ENCODE data around the gene GOLGA6D.
"Not testable (repeated sequence)": the region's sequence is repeated elsewhere in the genome, so short reads cannot be mapped to it uniquely, and the experiment has no call there.

Gene GOLGA6D, protein sequence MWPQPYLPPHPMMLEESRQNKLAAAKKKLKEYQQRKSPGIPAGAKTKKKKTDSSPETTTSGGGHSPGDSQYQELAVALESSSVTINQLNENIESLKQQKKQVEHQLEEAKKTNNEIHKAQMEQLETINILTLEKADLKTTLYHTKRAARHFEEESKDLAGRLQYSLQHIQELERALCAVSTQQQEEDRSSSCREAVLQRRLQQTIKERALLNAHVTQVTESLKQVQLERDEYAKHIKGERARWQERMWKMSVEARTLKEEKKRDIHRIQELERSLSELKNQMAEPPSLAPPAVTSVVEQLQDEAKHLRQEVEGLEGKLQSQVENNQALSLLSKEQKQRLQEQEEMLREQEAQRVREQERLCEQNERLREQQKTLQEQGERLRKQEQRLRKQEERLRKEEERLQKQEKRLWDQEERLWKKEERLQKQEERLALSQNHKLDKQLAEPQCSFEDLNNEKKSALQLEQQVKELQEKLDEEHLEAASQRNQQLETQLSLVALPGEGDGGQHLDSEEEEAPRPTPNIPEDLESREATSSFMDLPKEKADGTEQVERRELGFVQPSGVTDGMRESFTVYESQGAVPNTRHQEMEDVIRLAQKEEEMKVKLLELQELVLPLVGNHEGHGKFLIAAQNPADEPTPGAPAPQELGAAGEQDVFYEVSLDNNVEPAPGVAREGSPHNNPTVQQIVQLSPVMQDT

DNA sequence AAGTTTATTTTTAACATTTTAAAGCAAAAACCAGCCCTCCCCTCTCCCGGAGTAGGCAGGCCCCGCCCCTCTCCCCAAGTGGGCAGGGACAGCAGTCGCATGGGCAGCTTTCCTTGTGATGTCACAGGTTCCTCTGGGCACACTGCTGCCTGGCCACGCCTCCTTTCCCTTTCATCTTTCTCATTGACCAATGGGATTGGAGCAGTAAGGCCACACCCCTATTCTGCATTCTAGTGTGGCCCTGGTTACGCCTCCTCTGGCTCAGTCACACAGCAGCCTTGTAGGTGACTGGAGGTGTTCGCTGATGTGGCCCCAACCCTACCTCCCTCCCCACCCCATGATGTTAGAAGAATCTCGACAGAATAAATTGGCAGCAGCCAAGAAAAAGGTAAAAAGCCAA lies at the start of gene GOLGA6D:
Gene GOLGA6D, plus strand, starts transcription at position 264 of the 400 bp plus-strand sequence. Its CDS starts 41 bp downstream, at position 305.
- DNase-seq (ENCODE audit: low read depth in 2 of 2), result not testable (repeated sequence)

DNA sequence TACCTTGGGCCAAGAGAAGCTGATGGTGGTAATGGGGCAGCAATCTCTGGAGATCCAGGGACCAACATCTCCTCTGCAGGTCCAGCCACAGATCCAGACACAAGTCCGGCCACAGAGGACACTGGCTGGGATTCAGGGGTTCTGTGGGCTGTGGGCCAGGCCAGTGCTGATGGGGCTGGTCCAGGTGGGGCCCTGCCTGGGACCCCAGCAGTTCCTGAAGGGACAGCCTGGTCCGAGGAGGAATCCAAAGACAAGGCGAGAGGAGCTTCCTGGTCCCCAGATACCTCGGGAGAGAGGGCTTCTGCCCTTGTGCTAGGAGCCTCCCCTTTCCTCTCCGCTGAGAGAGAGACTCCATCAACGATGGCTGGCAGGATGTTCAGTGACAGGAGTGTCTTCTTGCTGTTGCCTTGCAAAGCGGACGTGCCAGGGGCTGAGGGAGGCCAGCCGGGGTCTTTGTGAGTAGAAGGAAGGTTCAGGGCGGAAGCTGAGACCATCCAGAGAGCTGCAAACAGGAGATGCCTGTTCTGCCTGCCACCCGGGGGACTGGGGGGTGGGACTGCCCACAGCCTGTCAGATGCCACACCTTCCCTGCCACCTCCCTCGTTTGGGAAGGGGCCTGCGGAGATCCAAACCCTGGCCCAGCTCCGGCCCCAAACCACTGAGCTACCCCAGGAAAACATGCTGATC lies 49.0 kb upstream of the GOLGA6D start:
- DNase-seq (ENCODE audit: low read depth in 2 of 2), result no peak

DNA sequence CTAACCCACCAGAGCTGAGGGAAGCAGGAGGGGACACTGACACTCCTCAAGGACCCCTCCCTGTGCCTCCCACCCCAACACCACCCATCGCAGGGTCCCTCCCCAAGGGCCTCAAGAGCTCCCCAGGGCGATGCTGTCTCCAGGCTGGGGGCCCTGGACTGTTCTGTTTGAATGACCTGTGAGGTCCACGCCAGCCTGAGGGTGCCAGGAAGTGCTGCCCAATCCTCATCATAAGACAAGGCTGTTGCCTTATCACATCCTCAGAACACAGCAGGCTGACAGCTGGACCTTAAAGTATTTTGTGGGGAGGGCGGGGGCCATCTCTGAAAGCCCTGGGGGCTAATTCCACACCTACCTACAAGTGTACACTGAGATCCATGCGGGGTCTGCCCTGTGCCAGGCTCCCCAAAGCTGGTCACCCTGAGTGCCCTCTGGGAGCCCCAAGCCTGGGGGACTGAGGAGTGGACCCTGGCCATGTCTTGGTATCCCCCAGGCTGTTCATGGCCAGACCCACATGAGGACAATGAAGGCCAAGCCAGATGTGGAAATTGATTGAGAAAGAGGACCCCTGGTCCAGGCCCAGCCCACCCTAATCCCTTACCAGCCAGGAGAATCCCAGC lies 48.3 kb upstream of the GOLGA6D start:
- DNase-seq (ENCODE audit: low read depth in 2 of 2), result no peak

DNA sequence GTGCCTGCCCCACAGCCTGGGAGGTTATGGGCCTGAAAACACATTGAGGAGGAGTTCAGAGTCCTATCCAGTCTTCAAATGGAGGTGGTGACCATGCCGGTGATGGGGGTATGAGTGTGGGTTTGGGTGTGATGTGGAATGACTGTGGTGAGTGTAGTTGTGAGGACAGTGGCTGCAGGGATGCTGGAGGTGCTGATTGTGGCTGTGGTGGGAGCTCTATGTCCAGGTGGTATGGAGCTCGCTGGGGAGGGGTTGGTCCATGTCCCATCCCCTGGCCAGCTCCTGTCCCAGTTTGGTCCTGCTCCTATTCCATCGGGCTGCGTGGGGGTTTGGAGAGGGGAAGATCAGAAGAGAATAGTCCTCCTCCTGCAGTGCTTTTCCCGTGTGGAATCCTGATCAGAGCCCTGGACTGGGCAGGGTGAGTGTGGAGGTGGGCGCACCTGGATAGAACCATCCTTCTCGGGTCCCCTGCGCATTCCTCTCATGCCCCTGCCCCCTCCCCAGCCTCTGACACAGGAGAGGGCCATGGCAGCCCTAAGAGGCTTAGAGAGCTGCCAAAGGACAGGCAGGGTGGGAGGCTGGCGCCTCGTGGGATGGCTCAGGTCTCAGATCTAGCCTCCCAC lies 47.5 kb upstream of the GOLGA6D start:
- DNase-seq (ENCODE audit: low read depth in 2 of 2), result no peak

DNA sequence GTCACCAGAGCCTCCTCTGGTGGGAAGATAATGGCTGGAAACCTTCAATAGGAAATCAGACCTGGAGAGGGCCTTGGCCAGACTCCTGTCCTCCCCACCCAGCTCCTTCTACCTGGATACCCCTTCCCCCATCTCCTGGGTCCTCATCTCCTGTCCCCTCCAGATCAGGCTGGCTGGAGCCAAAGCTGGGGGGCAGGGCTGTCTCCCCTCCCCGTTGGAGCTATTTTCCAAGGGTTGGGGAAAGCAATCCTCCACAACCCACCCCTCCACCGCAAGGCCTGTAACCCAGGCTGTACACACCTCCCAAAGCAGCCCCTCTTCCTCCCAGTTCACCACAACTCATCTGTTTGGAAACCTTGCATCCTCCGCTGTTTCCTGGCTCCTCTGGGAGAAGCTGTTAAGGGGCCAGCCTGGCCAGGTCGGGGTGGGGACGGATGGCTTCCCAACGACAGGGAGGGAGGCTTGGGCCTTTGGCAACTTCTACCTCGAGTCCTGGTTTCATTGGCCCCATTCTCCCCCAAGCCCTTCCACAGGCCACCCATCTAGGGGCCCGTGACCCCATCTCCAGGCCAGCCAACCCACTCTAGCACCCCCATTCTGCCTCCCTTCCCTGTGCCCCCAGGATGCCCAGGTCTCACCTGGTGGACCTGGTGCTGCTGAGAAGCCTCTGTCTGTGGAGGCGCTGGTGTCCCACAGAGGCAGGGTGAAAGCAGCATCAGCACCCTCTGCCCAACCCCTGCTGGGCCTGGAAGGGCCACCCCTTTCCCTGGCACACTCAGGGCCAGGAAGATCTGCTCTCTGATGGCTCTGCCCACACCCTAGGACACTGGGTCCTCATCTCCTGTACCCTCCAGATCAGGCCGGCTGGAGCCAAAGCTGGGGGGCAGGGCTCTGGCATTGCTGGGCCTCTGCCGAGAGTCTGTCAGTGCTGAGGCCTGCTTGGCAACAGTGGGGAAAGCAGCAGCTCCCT lies 46.6 kb upstream of the GOLGA6D start:
- no peak for DNase-seq (ENCODE audit: low read depth in 2 of 2)

DNA sequence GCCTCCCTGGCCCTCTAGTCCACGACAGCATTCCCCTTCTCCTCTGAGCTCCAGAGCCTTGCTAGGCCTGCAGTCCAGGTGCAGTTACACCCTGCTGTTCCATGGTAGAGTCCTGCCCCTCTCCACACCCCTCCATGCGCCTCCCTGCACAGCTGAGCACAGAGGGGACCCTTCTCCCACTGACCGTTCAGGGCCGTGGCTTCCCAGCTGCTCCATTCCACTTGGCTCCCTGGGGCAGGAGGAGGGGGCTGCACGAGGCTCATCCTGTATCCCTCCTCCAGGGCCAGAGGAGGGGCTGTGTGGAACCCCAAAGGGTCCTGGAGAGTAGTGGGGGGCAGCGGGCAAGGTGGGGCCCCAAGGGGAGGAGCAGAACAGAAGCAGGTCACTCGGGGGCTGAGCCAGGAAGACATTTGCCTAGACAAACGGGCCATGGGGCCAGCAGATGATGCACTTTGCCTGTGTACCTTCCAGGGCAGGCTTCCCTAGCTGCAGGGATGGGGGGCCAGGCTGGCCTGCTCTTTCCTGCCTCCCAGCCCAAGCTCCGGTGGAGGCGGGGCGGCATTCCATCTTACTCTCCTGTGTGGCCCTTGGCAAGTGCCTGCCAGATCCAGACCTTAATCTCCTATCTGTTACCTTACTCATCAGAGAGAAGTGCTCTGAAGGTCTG lies 45.2 kb upstream of the GOLGA6D start:
- no peak for DNase-seq (ENCODE audit: low read depth in 2 of 2)

DNA sequence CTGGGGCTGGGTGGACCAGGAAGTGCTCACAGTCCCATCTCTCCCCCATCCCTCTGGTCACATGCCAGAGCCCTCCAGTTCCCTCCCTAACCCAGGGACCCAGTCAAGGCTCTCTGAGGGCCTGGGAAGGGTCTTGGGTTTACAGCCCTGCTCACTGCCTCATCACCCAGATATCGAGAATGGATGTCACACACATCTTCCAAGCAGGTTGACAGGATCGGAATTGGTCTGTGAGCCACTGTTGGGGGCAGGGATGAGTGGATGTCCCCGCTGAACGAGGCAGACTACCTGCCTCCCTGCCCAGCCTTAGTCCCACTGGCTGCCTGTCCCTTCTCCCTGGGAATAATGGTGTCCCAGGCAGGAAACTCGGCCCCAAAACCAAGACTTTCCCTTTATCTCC lies 44.5 kb upstream of the GOLGA6D start:
- no peak for DNase-seq (ENCODE audit: low read depth in 2 of 2)

DNA sequence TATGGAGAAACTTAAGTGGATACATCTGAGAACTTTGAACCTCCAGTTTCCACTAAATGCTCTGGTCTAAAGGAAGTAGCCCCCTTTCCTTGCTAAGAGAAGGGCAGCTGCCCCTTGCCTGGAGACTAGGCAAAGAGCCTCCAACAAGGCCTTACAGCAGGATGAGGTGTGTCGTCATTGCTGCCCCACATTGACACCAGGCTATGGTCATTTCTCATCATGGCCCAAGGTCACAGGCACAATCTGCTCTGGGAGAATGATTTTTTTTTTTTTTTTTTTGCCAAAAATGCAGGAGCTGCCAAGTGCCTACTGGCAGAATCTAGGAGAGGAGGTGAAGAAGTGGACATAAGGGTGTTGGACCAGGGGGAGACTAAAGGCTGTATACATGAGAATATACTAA lies 36.9 kb upstream of the GOLGA6D start:
- not testable (repeated sequence) for DNase-seq (ENCODE audit: low read depth in 2 of 2)

DNA sequence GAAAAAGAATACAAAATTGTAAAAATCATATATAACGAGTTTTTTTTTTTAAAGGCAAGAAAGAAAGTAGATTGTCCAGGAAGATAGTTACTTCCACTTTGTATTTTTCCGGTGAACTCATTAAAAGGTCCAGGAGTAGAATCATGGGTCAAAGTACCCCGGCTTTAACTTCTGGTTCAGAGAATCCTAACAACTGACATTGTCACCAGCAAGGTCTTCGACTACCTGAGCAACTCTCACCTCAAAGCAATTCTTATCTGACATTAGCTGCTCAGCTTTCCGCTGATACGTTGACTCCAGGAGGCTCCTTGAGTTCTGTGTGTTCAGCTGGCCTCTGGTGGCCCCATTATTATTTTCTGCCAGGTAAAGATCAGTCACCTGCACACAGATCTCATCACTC lies 33.6 kb upstream of the GOLGA6D start:
- DNase-seq (ENCODE audit: low read depth in 2 of 2), result not testable (repeated sequence)

DNA sequence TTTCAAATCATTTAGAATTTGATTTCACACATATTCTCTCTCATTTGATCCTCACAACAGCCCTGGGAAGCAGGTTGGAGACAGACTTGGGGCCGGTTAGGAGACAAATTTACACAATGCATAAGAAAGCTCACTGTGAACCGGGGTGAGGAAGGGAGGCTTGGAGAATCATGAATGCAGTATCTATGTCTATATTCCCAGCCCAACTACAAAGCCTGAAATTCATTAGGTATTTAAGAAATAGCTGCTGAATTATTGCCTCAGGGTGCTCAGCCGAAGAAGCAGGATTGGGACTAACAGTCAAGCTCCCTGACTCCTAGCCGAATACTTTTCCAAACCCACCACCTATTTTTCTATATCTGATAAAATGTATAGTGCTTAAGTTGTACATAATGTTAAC lies 32.9 kb upstream of the GOLGA6D start:
- no peak for DNase-seq (ENCODE audit: low read depth in 2 of 2)

DNA sequence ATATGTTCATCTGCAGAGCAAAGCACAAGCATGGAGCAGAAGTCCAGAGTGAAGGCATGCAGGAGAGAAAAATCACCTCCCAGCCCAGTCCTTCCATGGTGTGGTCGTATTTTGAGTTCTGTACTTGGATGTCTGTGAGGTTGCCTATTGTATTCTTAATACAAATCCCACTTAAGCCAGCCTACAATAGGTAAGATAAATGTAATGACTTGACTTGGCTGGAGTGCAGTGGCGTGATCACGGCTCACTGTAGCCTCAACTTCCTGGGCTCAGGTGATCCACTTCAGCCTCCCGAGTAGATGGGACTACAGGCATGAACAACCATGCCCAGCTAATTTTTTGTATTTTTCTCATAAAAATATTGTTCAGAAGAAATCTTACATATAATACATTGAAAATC lies 31.3 kb upstream of the GOLGA6D start:
- not testable (repeated sequence) for DNase-seq (ENCODE audit: low read depth in 2 of 2)

DNA sequence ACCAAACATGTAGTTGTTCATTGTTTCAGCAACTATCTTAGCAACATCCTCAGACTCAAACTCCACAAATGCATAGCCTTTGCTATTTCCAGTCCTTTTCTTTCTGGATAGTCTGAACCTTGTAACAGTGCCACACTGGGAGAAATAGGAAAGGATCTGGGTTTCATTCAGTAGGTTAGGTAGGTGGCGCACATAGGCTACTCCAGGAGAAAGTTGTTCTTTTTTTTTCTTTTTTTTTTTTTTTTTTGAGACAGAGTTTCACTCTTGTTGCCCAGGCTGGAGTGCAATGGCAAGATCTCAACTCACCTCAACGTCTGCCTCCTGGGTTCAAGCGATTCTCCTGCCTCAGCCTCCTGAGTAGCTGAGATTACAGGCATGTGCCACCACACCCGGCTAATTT lies 30.4 kb upstream of the GOLGA6D start:
- not testable (repeated sequence) for DNase-seq (ENCODE audit: low read depth in 2 of 2)

DNA sequence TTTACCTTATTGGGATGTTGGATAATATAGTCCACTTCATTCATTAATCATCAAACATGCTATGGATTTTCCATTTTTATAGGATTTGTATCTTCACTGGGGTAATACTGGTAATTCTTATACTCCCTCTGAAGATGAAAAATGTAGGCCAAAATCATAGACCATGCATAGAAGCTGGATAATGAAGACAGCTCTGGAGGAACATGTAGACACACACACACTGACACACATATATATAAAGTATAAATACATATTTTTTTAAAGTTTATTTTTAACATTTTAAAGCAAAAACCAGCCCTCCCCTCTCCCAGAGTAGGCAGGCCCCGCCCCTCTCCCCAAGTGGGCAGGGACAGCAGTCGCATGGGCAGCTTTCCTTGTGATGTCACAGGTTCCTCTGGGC lies 24.6 kb upstream of the GOLGA6D start, which contains the start of gene GOLGA6C:
Gene GOLGA6C, plus strand, starts transcription at position 301 of the 400 bp plus-strand sequence. CDS start 265 bp downstream, outside the sequence.
- not testable (repeated sequence) for DNase-seq (ENCODE audit: low read depth in 2 of 2)

DNA sequence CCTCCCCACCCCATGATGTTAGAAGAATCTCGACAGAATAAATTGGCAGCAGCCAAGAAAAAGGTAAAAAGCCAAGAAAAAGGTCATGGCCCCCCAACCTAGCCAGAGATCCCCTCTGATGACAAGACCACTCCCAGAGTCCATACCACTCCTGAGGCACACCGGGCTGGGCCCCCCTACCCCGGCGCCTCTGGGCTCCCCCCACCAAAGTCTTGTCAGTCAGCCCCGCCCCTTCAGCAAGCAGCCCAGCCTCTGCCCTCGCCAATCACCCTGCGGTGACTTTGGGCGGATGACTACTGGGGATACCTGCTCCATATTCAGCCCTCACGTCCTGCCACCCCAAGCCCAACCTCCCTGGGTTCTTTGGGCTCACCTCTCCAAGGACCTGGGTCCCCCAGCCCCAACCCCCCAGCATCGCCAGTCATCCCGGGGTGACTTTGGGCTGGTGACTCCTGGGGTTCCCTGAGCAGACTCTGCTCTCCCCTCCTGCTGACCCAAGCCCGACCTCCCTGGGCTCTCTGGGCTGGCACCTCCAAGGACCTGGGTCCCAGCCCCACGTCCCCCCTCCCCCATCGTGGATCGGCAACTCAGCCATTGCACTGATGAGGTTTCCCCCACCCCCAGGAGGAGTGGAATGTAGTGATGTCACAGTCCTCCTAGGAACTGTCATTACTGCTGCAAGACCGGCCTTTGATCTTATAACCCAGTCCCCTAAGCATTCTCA lies 23.9 kb upstream of the GOLGA6D start:
- not testable (repeated sequence) for DNase-seq (ENCODE audit: low read depth in 2 of 2)

DNA sequence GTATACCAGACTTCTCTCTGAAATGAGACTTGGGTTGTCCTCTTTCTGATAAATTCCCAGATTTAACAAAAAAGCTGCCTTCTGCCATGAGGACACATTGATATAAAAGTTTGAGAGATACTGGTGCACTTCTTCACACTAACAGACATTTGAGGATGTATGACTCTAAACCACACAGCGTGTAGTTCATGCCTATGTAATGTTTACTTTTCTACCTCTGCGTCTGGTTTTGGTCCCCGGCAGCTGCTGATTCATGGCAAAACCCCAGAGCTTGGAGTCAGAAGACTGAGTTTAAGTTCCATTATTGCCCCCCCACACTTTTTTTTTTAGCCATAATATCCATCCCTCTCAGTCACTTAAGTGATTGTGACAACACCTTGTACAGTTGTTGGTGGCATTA lies 22.8 kb upstream of the GOLGA6D start:
- not testable (repeated sequence) for DNase-seq (ENCODE audit: low read depth in 2 of 2)

DNA sequence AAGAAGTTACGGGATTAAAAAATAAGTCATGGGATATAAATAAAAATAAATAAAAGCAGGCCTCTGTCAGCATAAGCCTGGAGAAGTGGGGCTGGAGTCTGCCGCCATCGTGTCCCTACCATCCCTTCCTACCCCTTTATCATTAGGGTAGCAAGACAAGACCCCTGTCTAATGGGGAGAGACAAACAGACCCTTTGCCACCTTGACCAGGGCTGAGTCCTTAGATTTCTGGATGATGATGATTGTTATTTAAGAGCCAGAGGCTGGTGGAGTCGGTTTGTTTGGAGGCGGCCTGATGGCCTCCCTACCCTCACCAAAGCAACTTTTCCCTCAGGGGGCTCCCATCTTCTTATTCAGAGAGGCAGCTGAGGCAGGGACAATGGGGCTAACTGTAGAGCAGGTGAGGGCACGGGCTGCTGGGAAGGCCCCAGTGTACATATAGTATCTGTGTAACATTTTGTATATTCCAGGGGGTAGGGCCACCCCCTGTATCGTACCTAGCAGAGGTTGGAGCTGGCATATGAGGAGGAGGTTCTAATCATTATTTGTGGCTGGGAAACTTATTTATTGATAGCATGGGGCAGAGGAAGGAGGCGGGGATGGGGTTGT lies 8.8 kb upstream of the GOLGA6D start:
- DNase-seq (ENCODE audit: low read depth in 2 of 2), result not testable (repeated sequence)

DNA sequence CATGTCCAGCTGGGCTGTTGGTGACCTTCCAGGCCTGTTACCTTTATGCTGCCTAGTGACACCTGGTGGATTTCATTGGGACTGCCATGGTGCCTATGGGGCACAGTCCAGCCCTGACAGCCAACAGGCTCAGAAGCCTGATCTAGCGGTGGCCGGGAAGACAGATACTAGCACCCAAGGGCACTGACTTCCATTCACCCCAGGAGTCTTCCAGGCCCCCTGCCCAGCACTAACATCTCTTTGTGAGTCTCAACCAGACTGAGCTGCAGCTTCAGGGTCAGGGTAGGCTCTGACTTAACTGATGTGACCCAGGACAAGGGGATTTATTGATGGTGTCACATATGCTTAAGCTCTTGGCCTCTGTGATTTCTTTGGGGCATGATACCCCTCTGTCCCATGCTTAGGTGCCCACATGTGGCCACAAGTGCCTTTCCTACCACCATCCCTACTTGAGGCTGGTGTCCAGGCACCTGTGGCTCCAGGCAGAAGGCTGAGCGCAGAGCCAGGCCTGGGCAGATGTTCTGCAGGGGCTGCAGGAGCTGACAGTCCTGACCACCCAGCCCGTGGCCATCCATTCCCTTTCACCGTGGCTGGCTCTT lies 8.0 kb upstream of the GOLGA6D start:
- DNase-seq (ENCODE audit: low read depth in 2 of 2), result peak in 1 of 2 experiments; percentile 7

DNA sequence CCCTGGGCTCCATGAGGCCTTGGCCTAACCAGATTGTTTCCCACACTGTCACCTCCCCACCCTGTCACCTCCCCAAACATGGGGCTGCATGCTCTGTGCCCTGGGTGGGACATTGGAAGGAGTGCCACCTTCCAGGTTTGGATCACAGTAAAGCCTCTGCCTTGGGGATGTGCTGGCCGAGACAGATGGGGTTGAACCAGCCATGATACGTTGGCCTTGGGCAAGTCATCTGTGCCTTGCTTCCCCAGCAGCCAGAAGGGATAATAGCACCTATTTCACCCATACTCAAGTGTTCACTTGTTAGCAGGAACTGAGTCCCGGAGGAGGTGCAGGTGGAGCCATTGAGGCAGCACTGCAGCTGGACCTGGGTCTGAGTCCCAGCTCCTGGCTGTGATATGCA lies 7.0 kb upstream of the GOLGA6D start:
- not testable (repeated sequence) for DNase-seq (ENCODE audit: low read depth in 2 of 2)

All from fibroblast of skin of left quadriceps (primary cell).